ENCODE data around the gene CHST8.

Gene CHST8

GRCh38 chr19:33755099-33756035, 133.6 kb downstream of the CHST8 start:
- H3K27ac ChIP-seq: no peak overlapping the region
- TF ChIP-seq CTCF (conservative IDR thresholded peaks at IDR 0.05): no peak

- H3K27ac ChIP-seq: no peak overlapping the region
- no peak for TF ChIP-seq CTCF (conservative IDR thresholded peaks at IDR 0.05)
Observed at GRCh38 chr19:33756177-33756576, 134.4 kb downstream of the CHST8 start.

GRCh38 chr19:33758541-33759013, 136.8 kb downstream of the CHST8 start:
- H3K27ac ChIP-seq: no peak overlapping the region; the same call in 1 of the 2 replicates
- no peak for TF ChIP-seq CTCF (conservative IDR thresholded peaks at IDR 0.05)

- TF ChIP-seq CTCF (conservative IDR thresholded peaks at IDR 0.05): no peak
- no peak overlapping the region for H3K27ac ChIP-seq
Observed at GRCh38 chr19:33759356-33759755, 137.6 kb downstream of the CHST8 start.

GRCh38 chr19:33763633-33764371, 142.0 kb downstream of the CHST8 start:
- TF ChIP-seq CTCF (conservative IDR thresholded peaks at IDR 0.05): no peak
- H3K27ac ChIP-seq: peak overlapping the region; percentile 40; the same call in 1 of the 2 replicates

GRCh38 chr19:33766623-33767022, 144.9 kb downstream of the CHST8 start:
- no peak overlapping the region for H3K27ac ChIP-seq
- TF ChIP-seq CTCF (conservative IDR thresholded peaks at IDR 0.05): no peak

- no peak for TF ChIP-seq CTCF (conservative IDR thresholded peaks at IDR 0.05)
- peak overlapping the region; percentile 78 for H3K27ac ChIP-seq
Observed at GRCh38 chr19:33767898-33768413, 146.2 kb downstream of the CHST8 start.
